Spleen (tissue), 7 donors: Measurements from ENCODE around the gene ARPP19.

Experiments
- POLR2A ChIP-seq, 3 donors: fragments of 450-650 bp; IDR thresholded peaks; one replicate each; pipeline ENCODE4 v1.5.1; 2017; ENCODE audit warnings: antibody characterized with exemption in 3 of 3, mild to moderate bottlenecking in 1 of 3
- POLR2AphosphoS5 ChIP-seq, 3 donors: sonication (generic); formaldehyde crosslinking; IDR thresholded peaks; one replicate each; pipeline ENCODE4 v1.5.1; 2017; ENCODE audit warnings: antibody characterized with exemption in 3 of 3
- TF ChIP-seq, protein P1 (sequence below), 11 experiments: fragments of 200-600 bp in 7 of 11; fragments of 450-650 bp in 4 of 11; sonication (generic) in 4 of 11; IDR thresholded peaks in 8 of 11; conservative IDR thresholded peaks in 3 of 11; 1 replicate in 7 of 11; 2 replicates in 4 of 11; pipeline versions ENCODE4 v1.4.0 to v1.8.0; 2016 to 2021; ENCODE audit warnings: antibody characterized with exemption in 11 of 11, inconsistent platforms in 4 of 11, mild to moderate bottlenecking in 1 of 11
- donor health status: DM: no; HTN: no; CAD: no; lungs with moderate emphysema.
- donor health status: DM: no; HTN: no; CAD: no.
- donor health status: DM: no; HTN: no; CAD: no.

DNA sequence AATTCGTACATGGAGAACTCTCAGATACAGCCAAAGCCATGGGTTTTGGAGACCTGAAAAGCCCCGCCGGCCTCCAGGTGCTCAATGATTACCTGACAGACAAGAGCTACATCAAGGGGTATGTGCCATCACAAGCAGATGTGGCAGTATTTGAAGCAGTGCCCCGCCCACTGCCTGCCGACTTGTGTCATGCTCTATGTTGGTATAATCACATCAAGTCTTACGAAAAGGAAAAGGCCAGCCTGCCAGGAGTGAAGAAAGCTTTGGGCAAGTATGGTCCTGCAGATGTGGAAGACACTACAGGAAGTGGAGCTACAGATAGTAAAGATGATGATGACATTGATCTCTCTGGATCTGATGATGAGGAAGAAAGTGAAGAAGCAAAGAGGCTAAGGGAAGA is 63.7 kb downstream of the ARPP19 start:
- TF ChIP-seq, protein P1, sequence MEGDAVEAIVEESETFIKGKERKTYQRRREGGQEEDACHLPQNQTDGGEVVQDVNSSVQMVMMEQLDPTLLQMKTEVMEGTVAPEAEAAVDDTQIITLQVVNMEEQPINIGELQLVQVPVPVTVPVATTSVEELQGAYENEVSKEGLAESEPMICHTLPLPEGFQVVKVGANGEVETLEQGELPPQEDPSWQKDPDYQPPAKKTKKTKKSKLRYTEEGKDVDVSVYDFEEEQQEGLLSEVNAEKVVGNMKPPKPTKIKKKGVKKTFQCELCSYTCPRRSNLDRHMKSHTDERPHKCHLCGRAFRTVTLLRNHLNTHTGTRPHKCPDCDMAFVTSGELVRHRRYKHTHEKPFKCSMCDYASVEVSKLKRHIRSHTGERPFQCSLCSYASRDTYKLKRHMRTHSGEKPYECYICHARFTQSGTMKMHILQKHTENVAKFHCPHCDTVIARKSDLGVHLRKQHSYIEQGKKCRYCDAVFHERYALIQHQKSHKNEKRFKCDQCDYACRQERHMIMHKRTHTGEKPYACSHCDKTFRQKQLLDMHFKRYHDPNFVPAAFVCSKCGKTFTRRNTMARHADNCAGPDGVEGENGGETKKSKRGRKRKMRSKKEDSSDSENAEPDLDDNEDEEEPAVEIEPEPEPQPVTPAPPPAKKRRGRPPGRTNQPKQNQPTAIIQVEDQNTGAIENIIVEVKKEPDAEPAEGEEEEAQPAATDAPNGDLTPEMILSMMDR (IDR thresholded peaks at IDR 0.05 in 8 of 11, conservative IDR thresholded peaks at IDR 0.05 in 3 of 11): no peak
- no peak for TF ChIP-seq POLR2A (IDR thresholded peaks at IDR 0.05)
- no peak for TF ChIP-seq POLR2AphosphoS5 (IDR thresholded peaks at IDR 0.05)
